Ascending aorta (tissue), 2 donors: ENCODE measurements around the gene SRBD1. TPM values are rescaled to one million over a fixed set of nuclear protein-coding genes. Genes with fewer than 3 reads are reported as not detected.

ENCODE experiments used
- DNase-seq, 2 donors: peaks; one replicate each; pipeline ENCODE4 v3.0.0-alpha.2; 2019; ENCODE audit warnings: low spot score in 2 of 2
- H3K27ac ChIP-seq, 2 donors: fragments of 200-600 bp; sonication (generic); one replicate each; pipeline ENCODE4 v1.5.1; 2016 to 2017; ENCODE audit warnings: mild to moderate bottlenecking in 1 of 2
- H3K27me3 ChIP-seq: fragments of 200-600 bp; sonication (generic); one replicate; pipeline ENCODE4 v1.5.1; 2017
- H3K36me3 ChIP-seq, 2 donors: fragments of 200-600 bp; sonication (generic); one replicate each; pipeline ENCODE4 v1.5.1; 2016
- H3K4me1 ChIP-seq, 2 donors: fragments of 200-600 bp; sonication (generic); one replicate each; pipeline ENCODE4 v1.5.1; 2016 to 2017; ENCODE audit warnings: mild to moderate bottlenecking in 1 of 2
- H3K4me3 ChIP-seq, 2 donors: fragments of 200-600 bp; sonication (generic); one replicate each; pipeline ENCODE4 v1.5.1; 2016 to 2017; ENCODE audit warnings: mild to moderate bottlenecking in 1 of 2
- H3K9me3 ChIP-seq, 2 donors: fragments of 200-600 bp; sonication (generic); one replicate each; pipeline ENCODE4 v1.5.1; 2016
- intact Hi-C: fragments of 100-400 bp; cut with DNase I; formaldehyde crosslinking; loops from one replicate; pipeline ENCODE4 v1.15.1; 2023
- total RNA-seq: library from RNA; depleted of rRNA; stranded (reverse); fragments of >200 nt; gene quantifications from one replicate; pipeline ENCODE4 v1.1.0, GENCODE V29; 2016
- TF ChIP-seq, protein P1 (sequence below), 3 experiments: fragments of 200-600 bp in 2 of 3; fragments of 450-650 bp in 1 of 3; sonication (generic) in 2 of 3; IDR thresholded peaks; one replicate each; pipeline ENCODE4 v1.5.1; 2016 to 2019; ENCODE audit warnings: antibody characterized with exemption in 3 of 3, mild to moderate bottlenecking in 1 of 3, moderate library complexity in 1 of 3

The SRBD1 gene
- total RNA-seq, 1 donor from 2014 or later: 7.6 TPM

DNA sequence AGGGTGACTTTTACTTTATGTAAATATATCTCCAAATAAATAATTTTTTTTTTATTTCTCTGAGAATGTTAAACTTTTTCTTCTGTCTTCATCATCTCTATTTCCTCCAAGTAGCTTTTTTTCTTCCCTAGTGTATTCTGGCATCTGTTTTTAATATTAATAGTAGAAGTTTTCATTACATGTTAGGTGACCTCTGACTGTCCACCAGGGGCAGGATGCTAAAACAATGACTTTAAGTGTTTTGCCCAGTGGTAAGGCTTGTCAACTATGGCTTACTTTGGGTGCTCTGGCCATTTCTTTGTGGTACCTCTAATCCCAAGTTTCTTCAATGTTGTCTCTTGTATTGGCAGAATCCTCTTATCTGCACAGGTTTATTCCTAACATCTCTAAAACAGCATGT, 127.1 kb downstream of the SRBD1 start:
- Histone ChIP-seq H3K27me3 (no peaks in the 10 kb centered on the region), H3K27ac (no peak overlapping the region), H3K4me1 (no peaks in the 10 kb centered on the region), H3K36me3 (no peaks in the 10 kb centered on the region), H3K4me3 (no peak overlapping the region), H3K9me3 (no peaks in the 10 kb centered on the region)
- TF ChIP-seq, protein P1, sequence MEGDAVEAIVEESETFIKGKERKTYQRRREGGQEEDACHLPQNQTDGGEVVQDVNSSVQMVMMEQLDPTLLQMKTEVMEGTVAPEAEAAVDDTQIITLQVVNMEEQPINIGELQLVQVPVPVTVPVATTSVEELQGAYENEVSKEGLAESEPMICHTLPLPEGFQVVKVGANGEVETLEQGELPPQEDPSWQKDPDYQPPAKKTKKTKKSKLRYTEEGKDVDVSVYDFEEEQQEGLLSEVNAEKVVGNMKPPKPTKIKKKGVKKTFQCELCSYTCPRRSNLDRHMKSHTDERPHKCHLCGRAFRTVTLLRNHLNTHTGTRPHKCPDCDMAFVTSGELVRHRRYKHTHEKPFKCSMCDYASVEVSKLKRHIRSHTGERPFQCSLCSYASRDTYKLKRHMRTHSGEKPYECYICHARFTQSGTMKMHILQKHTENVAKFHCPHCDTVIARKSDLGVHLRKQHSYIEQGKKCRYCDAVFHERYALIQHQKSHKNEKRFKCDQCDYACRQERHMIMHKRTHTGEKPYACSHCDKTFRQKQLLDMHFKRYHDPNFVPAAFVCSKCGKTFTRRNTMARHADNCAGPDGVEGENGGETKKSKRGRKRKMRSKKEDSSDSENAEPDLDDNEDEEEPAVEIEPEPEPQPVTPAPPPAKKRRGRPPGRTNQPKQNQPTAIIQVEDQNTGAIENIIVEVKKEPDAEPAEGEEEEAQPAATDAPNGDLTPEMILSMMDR (IDR thresholded peaks at IDR 0.05): no peak
- intact Hi-C loops: no loop called here
- no peak for DNase-seq

DNA sequence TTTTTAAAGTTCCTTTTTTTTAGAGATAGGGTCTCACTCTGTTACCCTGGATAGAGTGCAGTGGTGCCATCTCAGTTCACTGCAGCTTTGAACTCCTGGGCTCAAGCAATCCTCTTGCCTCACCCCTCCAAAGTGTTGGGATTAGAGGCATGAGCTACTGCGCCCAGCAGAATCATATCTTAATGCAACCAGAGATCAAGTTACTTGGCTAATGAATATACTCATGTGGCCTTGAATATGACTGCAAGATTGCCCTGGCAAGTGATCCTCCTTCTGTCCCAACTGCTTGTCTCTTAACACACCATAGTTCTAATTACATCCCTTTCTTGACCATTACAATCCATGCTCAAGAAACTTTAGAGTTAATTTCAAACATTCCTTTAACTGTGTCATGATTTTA, 133.5 kb downstream of the SRBD1 start:
- H3K27ac ChIP-seq: no peak overlapping the region
- TF ChIP-seq, protein P1 (IDR thresholded peaks at IDR 0.05): no peak
- no peak overlapping the region for H3K4me3 ChIP-seq
- H3K36me3 ChIP-seq: no peaks in the 10 kb centered on the region
- no peaks in the 10 kb centered on the region for H3K9me3 ChIP-seq
- no peak for DNase-seq
- no peaks in the 10 kb centered on the region for H3K4me1 ChIP-seq
- intact Hi-C loops: no loop called here
- no peaks in the 10 kb centered on the region for H3K27me3 ChIP-seq

DNA sequence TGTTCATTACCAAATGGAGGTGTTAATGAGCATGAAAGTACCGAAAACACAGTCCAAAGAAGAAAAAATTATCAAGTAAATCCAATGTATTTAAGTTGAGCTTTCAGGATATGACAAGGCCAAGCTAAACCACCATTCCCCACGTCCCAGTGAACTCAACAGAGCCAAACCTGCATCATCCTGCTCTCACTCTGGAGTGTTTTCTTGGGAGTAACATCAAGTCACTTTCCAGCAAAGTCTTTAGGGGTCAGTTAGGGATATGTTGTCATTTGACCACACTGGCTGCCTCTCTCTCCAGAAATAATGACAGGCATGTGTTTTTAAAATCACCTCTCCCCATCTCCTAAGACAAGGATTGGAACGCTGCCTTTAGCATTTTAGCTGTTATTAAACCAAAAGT, 140.5 kb downstream of the SRBD1 start:
- intact Hi-C loops: loop anchor here (5.0 kb wide), 1 partner anchor 38 kb away; no protein-coding TSS in a partner anchor
- Histone ChIP-seq H3K4me3 (no peak overlapping the region), H3K9me3 (no peaks in the 10 kb centered on the region), H3K27me3 (no peaks in the 10 kb centered on the region), H3K36me3 (no peaks in the 10 kb centered on the region), H3K27ac (peak overlapping the region; percentile 72 to 77), H3K4me1 (peaks cover 0 to 17% of the 10 kb centered on the region in 2 donors)
- no peak for DNase-seq
- TF ChIP-seq, protein P1 (IDR thresholded peaks at IDR 0.05): no peak

DNA sequence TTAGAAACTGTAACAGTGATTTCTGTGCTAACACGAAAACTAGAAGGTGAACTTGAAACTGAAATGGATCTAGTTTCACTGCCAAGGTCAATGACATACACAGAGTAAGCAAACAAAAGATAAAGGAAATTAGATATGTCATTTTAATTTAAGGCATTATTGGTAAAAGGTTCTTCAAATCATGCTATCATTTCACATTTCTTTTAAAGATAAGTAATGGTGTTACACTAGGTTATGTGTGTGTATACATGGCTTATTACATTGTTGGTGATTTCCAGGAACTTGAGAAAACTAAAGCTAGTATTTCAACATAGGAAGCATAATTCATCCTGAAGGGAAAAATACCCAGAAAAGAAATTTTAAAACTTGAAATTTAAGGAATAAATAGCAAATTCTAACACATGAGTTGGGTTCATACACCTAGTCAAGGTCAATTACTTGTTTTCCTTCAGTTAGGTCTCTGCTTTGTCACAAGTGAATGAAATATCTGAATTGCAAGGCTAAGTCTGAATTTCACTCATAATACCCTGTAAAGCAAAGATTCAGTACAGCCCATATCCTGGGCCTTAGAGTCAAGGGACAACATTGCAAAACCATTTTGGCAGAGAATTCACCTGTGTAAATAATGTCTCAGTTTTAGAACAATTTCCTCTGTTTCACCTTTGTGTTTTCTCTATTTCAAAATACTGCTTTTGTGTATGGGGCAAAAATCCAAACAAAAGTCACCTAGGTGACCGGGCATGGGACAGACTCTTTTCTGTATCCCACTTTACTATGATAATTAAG, 141.6 kb downstream of the SRBD1 start:
- DNase-seq: no peak
- peak overlapping the region; percentile 72 to 77 for H3K27ac ChIP-seq
- intact Hi-C loops: loop anchor here (5.0 kb wide), 1 partner anchor 37 kb away; no protein-coding TSS in a partner anchor
- TF ChIP-seq, protein P1 (IDR thresholded peaks at IDR 0.05): no peak
- no peaks in the 10 kb centered on the region for H3K36me3 ChIP-seq
- H3K4me3 ChIP-seq: no peak overlapping the region
- H3K9me3 ChIP-seq: no peaks in the 10 kb centered on the region
- no peaks in the 10 kb centered on the region for H3K27me3 ChIP-seq
- H3K4me1 ChIP-seq: peaks cover 0 to 17% of the 10 kb centered on the region in 2 donors

DNA sequence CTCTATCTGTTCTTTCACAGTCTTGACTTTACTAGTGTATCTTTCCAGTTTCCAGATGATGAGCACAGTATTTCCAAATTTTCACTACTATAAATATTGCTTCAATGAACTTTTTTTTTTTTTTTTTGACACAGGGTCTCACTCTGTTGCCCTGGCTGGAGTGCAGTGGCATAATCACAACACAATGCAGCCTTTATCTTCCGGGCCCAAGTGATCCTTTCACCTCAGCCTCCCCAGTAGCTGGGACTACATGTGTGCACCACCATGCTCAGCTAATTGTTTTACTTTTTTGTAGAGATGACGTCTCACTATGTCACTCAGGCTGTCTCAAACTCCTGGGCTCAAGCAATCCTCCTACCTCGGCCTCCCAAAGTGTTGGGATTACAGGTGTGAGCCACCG, 142.8 kb downstream of the SRBD1 start:
- H3K36me3 ChIP-seq: no peaks in the 10 kb centered on the region
- intact Hi-C loops: no loop called here
- no peaks in the 10 kb centered on the region for H3K9me3 ChIP-seq

More for the DNA sequence above, 142.8 kb downstream of the SRBD1 start:
- TF ChIP-seq, protein P1 (IDR thresholded peaks at IDR 0.05): no peak
- Histone ChIP-seq H3K27me3 (no peaks in the 10 kb centered on the region), H3K4me3 (no peak overlapping the region), H3K4me1 (peaks cover 0 to 17% of the 10 kb centered on the region in 2 donors), H3K27ac (no peak overlapping the region)
- no peak for DNase-seq
